GM12878 (cell line): ENCODE measurements around the gene GALNT9. TPM values are rescaled to one million over a fixed set of nuclear protein-coding genes. Genes with fewer than 3 reads are reported as not detected.

Experiments
- ATAC-seq: fragments of 200-7000 bp; cut with Tn5 transposase; 3 replicates; pipeline ENCODE4 v1.9.1; 2020; ENCODE audit warnings: mild to moderate bottlenecking, moderate library complexity
- BruUV-seq: library from RNA; stranded (reverse); fragments of 400-500 nt; replicated peaks from 2 replicates; lab custom pipeline; 2021; lab: Mats Ljungman, UMichigan
- CTCF ChIA-PET: fragments of 300-600 bp; sonication (Branson Sonifier 250); formaldehyde crosslinking; extraction: SDS; loops from one replicate; lab custom pipeline; 2021; ENCODE audit warnings: inconsistent platforms; lab: Yijun Ruan, JAX
- POLR2A ChIA-PET: fragments of 350-600 bp; formaldehyde crosslinking; extraction: SDS; loops from one replicate; lab custom pipeline; 2021; ENCODE audit warnings: inconsistent platforms; lab: Charles Lee
- RAD21 ChIA-PET: fragments of 300-600 bp; sonication (Branson Sonifier 250); formaldehyde crosslinking; loops from one replicate; lab custom pipeline; 2023; ENCODE audit warnings: antibody characterized with exemption; ENCODE audit not compliant: unreplicated experiment; lab: Charles Lee
- SMC1A ChIA-PET: fragments of 300-600 bp; sonication (Branson Sonifier 250); formaldehyde crosslinking; loops from one replicate; lab custom pipeline; 2023; ENCODE audit not compliant: unreplicated experiment, uncharacterized antibody; lab: Charles Lee
- DNase-seq: peaks from one replicate; pipeline ENCODE4 v3.0.0-alpha.2; 2011; ENCODE audit warnings: low read depth, low spot score
- FAIRE-seq: peaks from 3 replicates; lab custom pipeline; 2011; peaks lifted over from hg19 to GRCh38; lab: Jason Lieb, UNC
- H2AFZ ChIP-seq: 2 replicates; pipeline ENCODE4 v1.6.0; 2011; ENCODE audit warnings: low read depth, low read length, control low read depth; ENCODE audit not compliant: control insufficient read depth
- H3K27ac ChIP-seq: 2 replicates; pipeline ENCODE4 v1.5.1; 2011; ENCODE audit warnings: control low read depth; ENCODE audit not compliant: control insufficient read depth, insufficient read depth
- H3K27me3 ChIP-seq, 2 experiments: replicated peaks in 1 of 2; 2 replicates each; pipeline versions ENCODE4 v1.6.0 to v1.6.1; 2011; ENCODE audit warnings: low read length in 1 of 2; ENCODE audit not compliant: control insufficient read depth in 2 of 2, insufficient read depth in 2 of 2
- H3K36me3 ChIP-seq, 2 experiments: 2 replicates each; pipeline ENCODE4 v1.5.1; 2011; ENCODE audit warnings: low read length in 1 of 2; ENCODE audit not compliant: control insufficient read depth in 2 of 2, insufficient read depth in 2 of 2
- H3K4me1 ChIP-seq: 2 replicates; pipeline ENCODE4 v1.6.1; 2011; ENCODE audit warnings: mild to moderate bottlenecking, low read length, moderate library complexity, mixed read lengths; ENCODE audit not compliant: control insufficient read depth, insufficient read depth
- H3K4me2 ChIP-seq: 2 replicates; pipeline ENCODE4 v1.6.0; 2011; ENCODE audit warnings: control low read depth; ENCODE audit not compliant: control insufficient read depth, insufficient read depth
- H3K4me3 ChIP-seq: fragments of 200-600 bp; sonication (generic); 2 replicates; pipeline ENCODE4 v1.5.1; 2016
- H3K79me2 ChIP-seq: 2 replicates; pipeline ENCODE4 v1.6.0; 2011; ENCODE audit warnings: low read length; ENCODE audit not compliant: control insufficient read depth, insufficient read depth
- H3K9ac ChIP-seq: 2 replicates; pipeline ENCODE4 v1.8.0; 2011; ENCODE audit warnings: low read length, control low read depth, mixed read lengths; ENCODE audit not compliant: control insufficient read depth, insufficient read depth
- H3K9me3 ChIP-seq: replicated peaks from 3 replicates; pipeline ENCODE4 v1.5.1; 2011; ENCODE audit warnings: mild to moderate bottlenecking, low read length; ENCODE audit not compliant: control insufficient read depth, insufficient read depth
- H4K20me1 ChIP-seq: 2 replicates; pipeline ENCODE4 v1.6.0; 2011; ENCODE audit not compliant: control insufficient read depth, insufficient read depth
- FOS ChIP-seq: IDR thresholded peaks from 3 replicates; pipeline ENCODE4 v1.6.1; 2011; ENCODE audit warnings: borderline replicate concordance; ENCODE audit not compliant: insufficient read length; ENCODE audit errors: extremely low read depth
- FOXM1 ChIP-seq: IDR thresholded peaks from 2 replicates; pipeline ENCODE4 v1.6.1; 2012; ENCODE audit warnings: low read depth, mild to moderate bottlenecking, inconsistent platforms, low read length, moderate library complexity
- HDAC2 ChIP-seq: fragments of 200-600 bp; sonication (generic); IDR thresholded peaks from 2 replicates; pipeline ENCODE4 v1.6.1; 2017
- IRF3 ChIP-seq: fragments of 450-650 bp; IDR thresholded peaks from 2 replicates; pipeline ENCODE4 v1.6.1; 2014; ENCODE audit warnings: mild to moderate bottlenecking
- NFYA ChIP-seq: IDR thresholded peaks from 2 replicates; pipeline ENCODE4 v1.6.1; 2011; ENCODE audit warnings: low read depth, mild to moderate bottlenecking, low read length, improper control_type of control experiment, borderline replicate concordance
- TBL1XR1 ChIP-seq: IDR thresholded peaks from 2 replicates; pipeline ENCODE4 v1.6.1; 2012; ENCODE audit warnings: low read depth, low read length, improper control_type of control experiment
- WGBS: methylation state at CpG from one replicate; pipeline ENCODE4 v1.1.6; 2016; ENCODE audit warnings: low lambda C conversion rate; ENCODE audit not compliant: insufficient replicate concordance, insufficient coverage; ENCODE audit errors: missing lambda C conversion rate; 5-methylcytosine and 5-hydroxymethylcytosine counted together
- in situ Hi-C: fragments of 300-500 bp; cut with MboI; formaldehyde crosslinking; loops from 9 replicates; pipeline ENCODE4 v1.14.3; 2018; ENCODE audit warnings: mixed read lengths
- intact Hi-C: fragments of 100-400 bp; cut with micrococcal nuclease; formaldehyde crosslinking; loops from one replicate; pipeline ENCODE4 v1.14.2; 2022; ENCODE audit not compliant: unreplicated experiment
- polyA plus RNA-seq, 11 experiments: library from polyadenylated mRNA; depleted of rRNA in 4 of 11; unstranded in 6 of 11; stranded (reverse) in 5 of 11; fragments of >200 nt; fragmentation: Nextera tagmentation in 4 of 11; fragmentation: Illumina TruSeq in 1 of 11; extraction: Ambion mirVana in 4 of 11; extraction: Trizol in 1 of 11; gene quantifications; 1 replicate in 1 of 11; 2 replicates in 10 of 11; pipeline versions ENCODE4 v1.2.1 to v1.2.3, GENCODE V29; 2011 to 2016; ENCODE audit warnings: inconsistent platforms in 2 of 11, missing spikeins in 2 of 11, low read depth in 1 of 11
- total RNA-seq, 4 experiments: library from RNA; depleted of rRNA in 3 of 4; stranded (reverse); fragments of >200 nt in 3 of 4; fragmentation: Illumina TruSeq in 1 of 4; extraction: Trizol in 1 of 4; gene quantifications; 2 replicates each; pipeline versions ENCODE4 v1.2.1 to v1.2.3, GENCODE V29; 2013 to 2021
- TF ChIP-seq, protein P1 (sequence below): IDR thresholded peaks from 2 replicates; pipeline ENCODE4 v1.6.1; 2011; ENCODE audit warnings: low read depth, low read length, improper control_type of control experiment, borderline replicate concordance
- TF ChIP-seq, protein P2 (sequence below): IDR thresholded peaks from 2 replicates; pipeline ENCODE4 v1.6.1; 2012; ENCODE audit warnings: improper control_type of control experiment, low read depth, low read length; ENCODE audit not compliant: insufficient replicate concordance

Gene GALNT9
- total and polyA plus RNA-seq, 10 of the 15 experiments (the other 5 are each of a cell fraction or from before 2014, with no cell fraction given) = 0.04 TPM; not detected in 9

- SMC1A ChIA-PET = no interaction called here
- TF ChIP-seq FOXM1 (no peak), TBL1XR1 (no peak), FOS (no peak)
- TF ChIP-seq, protein P1, sequence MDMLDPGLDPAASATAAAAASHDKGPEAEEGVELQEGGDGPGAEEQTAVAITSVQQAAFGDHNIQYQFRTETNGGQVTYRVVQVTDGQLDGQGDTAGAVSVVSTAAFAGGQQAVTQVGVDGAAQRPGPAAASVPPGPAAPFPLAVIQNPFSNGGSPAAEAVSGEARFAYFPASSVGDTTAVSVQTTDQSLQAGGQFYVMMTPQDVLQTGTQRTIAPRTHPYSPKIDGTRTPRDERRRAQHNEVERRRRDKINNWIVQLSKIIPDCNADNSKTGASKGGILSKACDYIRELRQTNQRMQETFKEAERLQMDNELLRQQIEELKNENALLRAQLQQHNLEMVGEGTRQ = no peak
- TF ChIP-seq, all 136 proteins: peak for 0
- POLR2A ChIA-PET = interaction anchor here (0.5 kb wide), 1 partner anchor 17 kb away, joined by 3 read pairs; no protein-coding TSS in a partner anchor
- Histone ChIP-seq H3K4me3 (no peak overlapping the region), H4K20me1 (no peaks in the 10 kb centered on the region), H3K27ac (no peak overlapping the region), H2AFZ (no peak overlapping the region), H3K9me3 (no peaks in the 10 kb centered on the region; the same call in 2 of the 3 replicates), H3K79me2 (no peaks in the 10 kb centered on the region), H3K4me2 (no peak overlapping the region), H3K9ac (no peak overlapping the region), H3K27me3 (no peaks in the 10 kb centered on the region), H3K36me3 (no peaks in the 10 kb centered on the region), H3K4me1 (no peaks in the 10 kb centered on the region)
- intact Hi-C loops = no loop called here
- BruUV-seq = no TSS peak
- no peak for ATAC-seq
- RAD21 ChIA-PET = no interaction called here
- no peak for DNase-seq
- CTCF ChIA-PET = no interaction called here
- FAIRE-seq = no peak
- in situ Hi-C loops = no loop called here
- WGBS = 53% methylated on average over 28 of the region's 28 CpGs
Observed at GRCh38 chr12:132324841-132325732, 4.3 kb downstream of the GALNT9 start.

GRCh38 chr12:132324173-132324572 lies 5.2 kb downstream of the GALNT9 start:
- H4K20me1 ChIP-seq = no peaks in the 10 kb centered on the region
- H2AFZ ChIP-seq = no peak overlapping the region
- no peaks in the 10 kb centered on the region for H3K27me3 ChIP-seq
- H3K9me3 ChIP-seq = no peaks in the 10 kb centered on the region; the same call in 2 of the 3 replicates
- no peaks in the 10 kb centered on the region for H3K79me2 ChIP-seq
- no peak overlapping the region for H3K27ac ChIP-seq
- ChIA-PET SMC1A (no interaction called here), CTCF (no interaction called here), POLR2A (interaction anchor here (0.5 kb wide), 1 partner anchor 16 kb away, joined by 3 read pairs; no protein-coding TSS in a partner anchor), RAD21 (no interaction called here)
- no peaks in the 10 kb centered on the region for H3K4me1 ChIP-seq
- FAIRE-seq (no peak), ATAC-seq (no peak), DNase-seq (no peak)
- H3K9ac ChIP-seq = no peak overlapping the region
- no peaks in the 10 kb centered on the region for H3K36me3 ChIP-seq
- BruUV-seq = no TSS peak
- intact Hi-C loops = no loop called here
- in situ Hi-C loops = no loop called here
- H3K4me2 ChIP-seq = no peak overlapping the region
- WGBS = 71% methylated on average over 36 of the region's 42 CpGs
- H3K4me3 ChIP-seq = no peak overlapping the region
- no peak for TF ChIP-seq NFYA
- no peak for TF ChIP-seq HDAC2
- TF ChIP-seq, protein P2, sequence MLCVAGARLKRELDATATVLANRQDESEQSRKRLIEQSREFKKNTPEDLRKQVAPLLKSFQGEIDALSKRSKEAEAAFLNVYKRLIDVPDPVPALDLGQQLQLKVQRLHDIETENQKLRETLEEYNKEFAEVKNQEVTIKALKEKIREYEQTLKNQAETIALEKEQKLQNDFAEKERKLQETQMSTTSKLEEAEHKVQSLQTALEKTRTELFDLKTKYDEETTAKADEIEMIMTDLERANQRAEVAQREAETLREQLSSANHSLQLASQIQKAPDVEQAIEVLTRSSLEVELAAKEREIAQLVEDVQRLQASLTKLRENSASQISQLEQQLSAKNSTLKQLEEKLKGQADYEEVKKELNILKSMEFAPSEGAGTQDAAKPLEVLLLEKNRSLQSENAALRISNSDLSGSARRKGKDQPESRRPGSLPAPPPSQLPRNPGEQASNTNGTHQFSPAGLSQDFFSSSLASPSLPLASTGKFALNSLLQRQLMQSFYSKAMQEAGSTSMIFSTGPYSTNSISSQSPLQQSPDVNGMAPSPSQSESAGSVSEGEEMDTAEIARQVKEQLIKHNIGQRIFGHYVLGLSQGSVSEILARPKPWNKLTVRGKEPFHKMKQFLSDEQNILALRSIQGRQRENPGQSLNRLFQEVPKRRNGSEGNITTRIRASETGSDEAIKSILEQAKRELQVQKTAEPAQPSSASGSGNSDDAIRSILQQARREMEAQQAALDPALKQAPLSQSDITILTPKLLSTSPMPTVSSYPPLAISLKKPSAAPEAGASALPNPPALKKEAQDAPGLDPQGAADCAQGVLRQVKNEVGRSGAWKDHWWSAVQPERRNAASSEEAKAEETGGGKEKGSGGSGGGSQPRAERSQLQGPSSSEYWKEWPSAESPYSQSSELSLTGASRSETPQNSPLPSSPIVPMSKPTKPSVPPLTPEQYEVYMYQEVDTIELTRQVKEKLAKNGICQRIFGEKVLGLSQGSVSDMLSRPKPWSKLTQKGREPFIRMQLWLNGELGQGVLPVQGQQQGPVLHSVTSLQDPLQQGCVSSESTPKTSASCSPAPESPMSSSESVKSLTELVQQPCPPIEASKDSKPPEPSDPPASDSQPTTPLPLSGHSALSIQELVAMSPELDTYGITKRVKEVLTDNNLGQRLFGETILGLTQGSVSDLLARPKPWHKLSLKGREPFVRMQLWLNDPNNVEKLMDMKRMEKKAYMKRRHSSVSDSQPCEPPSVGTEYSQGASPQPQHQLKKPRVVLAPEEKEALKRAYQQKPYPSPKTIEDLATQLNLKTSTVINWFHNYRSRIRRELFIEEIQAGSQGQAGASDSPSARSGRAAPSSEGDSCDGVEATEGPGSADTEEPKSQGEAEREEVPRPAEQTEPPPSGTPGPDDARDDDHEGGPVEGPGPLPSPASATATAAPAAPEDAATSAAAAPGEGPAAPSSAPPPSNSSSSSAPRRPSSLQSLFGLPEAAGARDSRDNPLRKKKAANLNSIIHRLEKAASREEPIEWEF = no peak
- TF ChIP-seq IRF3 = no peak
